Measurements from ENCODE around the gene BCL11A.
A peak's percentile ranks its signal among the peaks of the same experiment; 100 is the strongest.

BCL11A gene

GRCh38 chr2:60515721-60516226 lies 37.7 kb downstream of the BCL11A start:
- no peaks in the 10 kb centered on the region for H3K27me3 ChIP-seq (ENCODE audit: control insufficient read depth, insufficient read depth, low read length)
- H3K36me3 ChIP-seq (ENCODE audit: control insufficient read depth, insufficient read depth, low read length) = peaks cover 25% of the 10 kb centered on the region; the same call in 1 of the 2 replicates
- peaks cover 90% of the 10 kb centered on the region for H3K4me1 ChIP-seq (ENCODE audit: control insufficient read depth, insufficient read depth, low read length)
- H3K9me3 ChIP-seq (ENCODE audit: control insufficient read depth, insufficient read depth, low read length) = no peaks in the 10 kb centered on the region
- peak overlapping the region; percentile 49 for H3K27ac ChIP-seq (ENCODE audit: low read depth, low read length)
- H3K4me3 ChIP-seq (ENCODE audit: low read depth, low read length) = no peak overlapping the region
- no peak overlapping the region for H3K9ac ChIP-seq (ENCODE audit: low read depth, low read length)

GRCh38 chr2:60513996-60514395 lies 39.5 kb downstream of the BCL11A start:
- no peak overlapping the region for H3K9ac ChIP-seq (ENCODE audit: low read depth, low read length)
- no peaks in the 10 kb centered on the region for H3K9me3 ChIP-seq (ENCODE audit: control insufficient read depth, insufficient read depth, low read length)
- peaks cover 25% of the 10 kb centered on the region; the same call in 1 of the 2 replicates for H3K36me3 ChIP-seq (ENCODE audit: control insufficient read depth, insufficient read depth, low read length)
- peaks cover 89% of the 10 kb centered on the region for H3K4me1 ChIP-seq (ENCODE audit: control insufficient read depth, insufficient read depth, low read length)
- no peaks in the 10 kb centered on the region for H3K27me3 ChIP-seq (ENCODE audit: control insufficient read depth, insufficient read depth, low read length)
- H3K4me3 ChIP-seq (ENCODE audit: low read depth, low read length) = no peak overlapping the region
- H3K27ac ChIP-seq (ENCODE audit: low read depth, low read length) = no peak overlapping the region

GRCh38 chr2:60513191-60513590 lies 40.3 kb downstream of the BCL11A start:
- H3K9ac ChIP-seq (ENCODE audit: low read depth, low read length) = no peak overlapping the region
- H3K4me3 ChIP-seq (ENCODE audit: low read depth, low read length) = no peak overlapping the region
- H3K9me3 ChIP-seq (ENCODE audit: control insufficient read depth, insufficient read depth, low read length) = no peaks in the 10 kb centered on the region
- peaks cover 25% of the 10 kb centered on the region; the same call in 1 of the 2 replicates for H3K36me3 ChIP-seq (ENCODE audit: control insufficient read depth, insufficient read depth, low read length)
- peaks cover 89% of the 10 kb centered on the region for H3K4me1 ChIP-seq (ENCODE audit: control insufficient read depth, insufficient read depth, low read length)
- no peaks in the 10 kb centered on the region for H3K27me3 ChIP-seq (ENCODE audit: control insufficient read depth, insufficient read depth, low read length)
- H3K27ac ChIP-seq (ENCODE audit: low read depth, low read length) = no peak overlapping the region

DNA sequence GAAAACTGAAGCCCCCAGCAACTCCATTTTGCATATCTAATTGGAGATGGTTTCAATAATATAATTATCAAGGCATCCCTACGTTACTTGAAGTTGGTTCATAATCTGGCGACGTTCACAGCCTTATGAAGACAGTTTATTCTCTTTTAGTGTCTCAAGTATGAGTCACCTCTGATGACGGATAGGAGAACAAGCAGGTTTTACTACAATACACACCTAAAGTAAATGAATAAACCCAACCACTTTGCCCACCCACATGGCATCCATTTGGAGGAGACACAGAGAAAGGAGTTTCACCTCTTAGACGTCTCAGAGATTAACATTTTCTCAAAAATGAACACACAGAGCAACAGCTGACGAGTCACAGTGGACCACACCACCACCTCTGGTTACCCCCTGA lies 40.8 kb downstream of the BCL11A start:
- Histone ChIP-seq H3K27ac (ENCODE audit: low read depth, low read length) (no peak overlapping the region), H3K36me3 (ENCODE audit: control insufficient read depth, insufficient read depth, low read length) (peaks cover 24% of the 10 kb centered on the region; the same call in 1 of the 2 replicates), H3K27me3 (ENCODE audit: control insufficient read depth, insufficient read depth, low read length) (no peaks in the 10 kb centered on the region), H3K4me1 (ENCODE audit: control insufficient read depth, insufficient read depth, low read length) (peaks cover 89% of the 10 kb centered on the region), H3K4me3 (ENCODE audit: low read depth, low read length) (no peak overlapping the region), H3K9me3 (ENCODE audit: control insufficient read depth, insufficient read depth, low read length) (no peaks in the 10 kb centered on the region), H3K9ac (ENCODE audit: low read depth, low read length) (no peak overlapping the region)

DNA sequence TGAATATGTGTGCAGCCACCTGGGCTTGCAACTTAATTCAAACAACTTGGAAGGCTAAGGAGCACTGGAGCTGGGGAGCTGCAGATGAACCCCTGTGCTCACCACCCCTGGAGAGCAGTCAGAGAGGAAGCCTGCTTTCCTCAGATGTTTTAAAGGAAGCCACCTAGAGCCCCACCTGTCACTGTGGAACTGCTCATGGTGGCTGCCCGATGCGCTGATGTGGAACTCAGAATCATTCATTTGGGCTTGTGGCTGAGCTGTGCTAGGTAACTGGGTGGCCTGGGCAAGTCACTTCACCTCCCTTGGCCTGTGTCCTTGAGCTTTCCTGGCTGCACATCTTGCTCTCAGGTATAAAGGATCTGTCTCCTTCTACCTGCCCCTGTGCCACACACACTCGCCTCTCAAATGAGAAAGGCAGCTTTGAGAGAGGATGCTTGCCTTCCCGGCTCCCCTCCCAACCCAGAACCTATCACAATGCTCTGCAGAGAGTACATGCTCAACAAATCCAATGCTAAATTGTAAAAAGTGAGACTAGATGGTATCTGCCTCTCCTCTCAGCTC lies 41.3 kb downstream of the BCL11A start:
- Histone ChIP-seq H3K4me3 (ENCODE audit: low read depth, low read length) (no peak overlapping the region), H3K9me3 (ENCODE audit: control insufficient read depth, insufficient read depth, low read length) (no peaks in the 10 kb centered on the region), H3K36me3 (ENCODE audit: control insufficient read depth, insufficient read depth, low read length) (peaks cover 24% of the 10 kb centered on the region; the same call in 1 of the 2 replicates), H3K9ac (ENCODE audit: low read depth, low read length) (no peak overlapping the region), H3K4me1 (ENCODE audit: control insufficient read depth, insufficient read depth, low read length) (peaks cover 89% of the 10 kb centered on the region), H3K27me3 (ENCODE audit: control insufficient read depth, insufficient read depth, low read length) (no peaks in the 10 kb centered on the region), H3K27ac (ENCODE audit: low read depth, low read length) (no peak overlapping the region)

GRCh38 chr2:60510713-60511112 lies 42.7 kb downstream of the BCL11A start:
- Histone ChIP-seq H3K9ac (ENCODE audit: low read depth, low read length) (no peak overlapping the region), H3K27me3 (ENCODE audit: control insufficient read depth, insufficient read depth, low read length) (no peaks in the 10 kb centered on the region), H3K4me1 (ENCODE audit: control insufficient read depth, insufficient read depth, low read length) (peaks cover 85% of the 10 kb centered on the region), H3K4me3 (ENCODE audit: low read depth, low read length) (no peak overlapping the region), H3K36me3 (ENCODE audit: control insufficient read depth, insufficient read depth, low read length) (peaks cover 12% of the 10 kb centered on the region; the same call in 1 of the 2 replicates), H3K9me3 (ENCODE audit: control insufficient read depth, insufficient read depth, low read length) (no peaks in the 10 kb centered on the region), H3K27ac (ENCODE audit: low read depth, low read length) (peak overlapping the region; percentile 34)

DNA sequence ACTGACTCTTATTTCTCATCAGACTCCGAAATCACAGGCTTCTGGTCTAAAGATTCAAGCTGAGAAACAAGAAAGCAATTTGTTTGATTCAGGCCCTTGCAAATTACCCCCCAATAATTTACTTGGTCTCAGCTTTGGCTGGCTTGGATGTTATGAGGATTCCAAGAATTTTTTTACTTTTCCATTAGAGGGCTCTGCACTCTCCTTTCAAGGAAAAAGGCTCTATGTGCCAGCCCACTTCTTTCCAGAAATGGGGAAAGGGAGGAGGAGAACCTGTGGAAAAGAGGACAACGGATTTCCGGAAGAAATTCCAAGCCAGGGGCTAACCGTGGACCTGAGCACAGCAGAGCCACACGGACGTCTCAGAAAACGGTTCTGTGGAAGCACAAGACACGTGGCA lies 44.4 kb downstream of the BCL11A start:
- Histone ChIP-seq H3K36me3 (ENCODE audit: control insufficient read depth, insufficient read depth, low read length) (peaks cover 12% of the 10 kb centered on the region; the same call in 1 of the 2 replicates), H3K9me3 (ENCODE audit: control insufficient read depth, insufficient read depth, low read length) (no peaks in the 10 kb centered on the region), H3K9ac (ENCODE audit: low read depth, low read length) (no peak overlapping the region), H3K27me3 (ENCODE audit: control insufficient read depth, insufficient read depth, low read length) (no peaks in the 10 kb centered on the region), H3K4me1 (ENCODE audit: control insufficient read depth, insufficient read depth, low read length) (peaks cover 78% of the 10 kb centered on the region), H3K27ac (ENCODE audit: low read depth, low read length) (peak overlapping the region; percentile 56), H3K4me3 (ENCODE audit: low read depth, low read length) (no peak overlapping the region)

DNA sequence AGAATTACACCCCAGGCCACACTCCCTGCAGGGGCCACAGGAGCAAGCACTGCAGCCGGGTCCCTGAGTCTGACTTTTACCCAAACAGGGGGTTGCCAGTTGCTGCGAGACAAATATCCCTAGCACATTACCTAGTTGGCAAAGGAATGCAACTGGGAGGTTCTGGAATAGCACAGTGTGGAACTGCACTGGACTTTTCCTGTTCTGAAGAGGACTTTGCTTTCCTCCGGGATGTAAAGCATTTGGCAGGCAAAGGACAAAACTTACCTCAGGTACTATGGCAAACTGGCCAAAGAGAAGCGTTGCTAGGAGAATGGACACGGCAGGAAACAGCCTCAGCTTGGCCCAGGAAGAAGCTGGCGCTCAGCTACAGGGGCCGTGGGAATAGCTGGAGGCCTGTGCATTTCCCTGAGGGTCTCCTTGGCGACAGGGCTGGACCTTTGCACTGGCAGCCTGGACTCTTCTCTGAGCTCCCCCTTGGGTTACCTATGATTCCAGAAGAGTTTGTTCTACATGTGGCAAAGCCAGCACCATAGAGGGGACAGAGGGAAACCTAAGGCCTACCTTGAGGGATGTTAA lies 45.0 kb downstream of the BCL11A start:
- Histone ChIP-seq H3K27me3 (ENCODE audit: control insufficient read depth, insufficient read depth, low read length) (no peaks in the 10 kb centered on the region), H3K4me1 (ENCODE audit: control insufficient read depth, insufficient read depth, low read length) (peaks cover 72% of the 10 kb centered on the region), H3K4me3 (ENCODE audit: low read depth, low read length) (no peak overlapping the region), H3K27ac (ENCODE audit: low read depth, low read length) (peak overlapping the region; percentile 56), H3K9ac (ENCODE audit: low read depth, low read length) (no peak overlapping the region), H3K36me3 (ENCODE audit: control insufficient read depth, insufficient read depth, low read length) (peaks cover 12% of the 10 kb centered on the region; the same call in 1 of the 2 replicates), H3K9me3 (ENCODE audit: control insufficient read depth, insufficient read depth, low read length) (no peaks in the 10 kb centered on the region)

- Histone ChIP-seq H3K36me3 (ENCODE audit: control insufficient read depth, insufficient read depth, low read length) (peaks cover 7% of the 10 kb centered on the region; the same call in 1 of the 2 replicates), H3K9me3 (ENCODE audit: control insufficient read depth, insufficient read depth, low read length) (no peaks in the 10 kb centered on the region), H3K4me3 (ENCODE audit: low read depth, low read length) (no peak overlapping the region), H3K27me3 (ENCODE audit: control insufficient read depth, insufficient read depth, low read length) (no peaks in the 10 kb centered on the region), H3K27ac (ENCODE audit: low read depth, low read length) (peak overlapping the region; percentile 9), H3K4me1 (ENCODE audit: control insufficient read depth, insufficient read depth, low read length) (peaks cover 64% of the 10 kb centered on the region), H3K9ac (ENCODE audit: low read depth, low read length) (no peak overlapping the region)
These were observed 46.1 kb downstream of the BCL11A start for GRCh38 chr2:60507211-60507965.

- Histone ChIP-seq H3K9me3 (ENCODE audit: control insufficient read depth, insufficient read depth, low read length) (no peaks in the 10 kb centered on the region), H3K27ac (ENCODE audit: low read depth, low read length) (no peak overlapping the region), H3K36me3 (ENCODE audit: control insufficient read depth, insufficient read depth, low read length) (peaks cover 15% of the 10 kb centered on the region; the same call in 1 of the 2 replicates), H3K9ac (ENCODE audit: low read depth, low read length) (no peak overlapping the region), H3K4me1 (ENCODE audit: control insufficient read depth, insufficient read depth, low read length) (peaks cover 50% of the 10 kb centered on the region), H3K4me3 (ENCODE audit: low read depth, low read length) (no peak overlapping the region), H3K27me3 (ENCODE audit: control insufficient read depth, insufficient read depth, low read length) (no peaks in the 10 kb centered on the region)
These were observed 47.6 kb downstream of the BCL11A start for GRCh38 chr2:60505880-60506260.

All from HUES48 (cell line).